GM18867 (cell line): Measurements from ENCODE around the gene GPRASP2.

ENCODE experiments used
- ATAC-seq: cut with Tn5 transposase; IDR thresholded peaks from one replicate; pipeline ENCODE4 v1.9.1; 2021; ENCODE audit warnings: mild to moderate bottlenecking, moderate library complexity; ENCODE audit not compliant: unreplicated experiment

GPRASP2 gene

GRCh38 chrX:102744307-102744706 is 32.1 kb downstream of the GPRASP2 start:
- ATAC-seq: no peak

- no peak for ATAC-seq
These were observed 33.2 kb downstream of the GPRASP2 start for GRCh38 chrX:102745513-102745856.

- no peak for ATAC-seq
These were observed 33.8 kb downstream of the GPRASP2 start for GRCh38 chrX:102745857-102746584.

GRCh38 chrX:102765217-102765616 is 53.0 kb downstream of the GPRASP2 start:
- no peak for ATAC-seq

GRCh38 chrX:102765809-102766208 is 53.6 kb downstream of the GPRASP2 start:
- no peak for ATAC-seq

- ATAC-seq: no peak
These were observed 55.0 kb downstream of the GPRASP2 start for GRCh38 chrX:102767287-102767686.
